HUES64 (cell line): ENCODE measurements around the gene TMOD2.

Source experiments
- H3K27ac ChIP-seq: 2 replicates; pipeline ENCODE4 v1.7.0; 2013; ENCODE audit warnings: low read depth, low read length, inconsistent platforms
- H3K27me3 ChIP-seq: 2 replicates; pipeline ENCODE4 v1.6.1; 2013; ENCODE audit warnings: mild to moderate bottlenecking, low read length; ENCODE audit not compliant: insufficient read depth
- H3K36me3 ChIP-seq: 2 replicates; pipeline ENCODE4 v1.6.1; 2013; ENCODE audit warnings: mild to moderate bottlenecking, low read length; ENCODE audit not compliant: insufficient read depth
- H3K4me1 ChIP-seq: 2 replicates; pipeline ENCODE4 v1.6.1; 2013; ENCODE audit warnings: mild to moderate bottlenecking, low read length, moderate library complexity; ENCODE audit not compliant: insufficient read depth
- H3K4me3 ChIP-seq: 2 replicates; pipeline ENCODE4 v1.5.1; 2013; ENCODE audit warnings: mild to moderate bottlenecking, low read length, moderate library complexity
- H3K9ac ChIP-seq: 2 replicates; pipeline ENCODE4 v1.6.1; 2013; ENCODE audit warnings: mild to moderate bottlenecking, low read depth, low read length
- H3K9me3 ChIP-seq: 2 replicates; pipeline ENCODE4 v1.6.1; 2013; ENCODE audit warnings: low read depth, low read length; ENCODE audit not compliant: insufficient read depth
- WGBS: fragments of 150-250, 120-280 bp; methylation state at CpG from one replicate; pipeline ENCODE4 v1.1.7; 2013; ENCODE audit warnings: missing lambda C conversion rate; 5-methylcytosine and 5-hydroxymethylcytosine counted together

Gene TMOD2

DNA sequence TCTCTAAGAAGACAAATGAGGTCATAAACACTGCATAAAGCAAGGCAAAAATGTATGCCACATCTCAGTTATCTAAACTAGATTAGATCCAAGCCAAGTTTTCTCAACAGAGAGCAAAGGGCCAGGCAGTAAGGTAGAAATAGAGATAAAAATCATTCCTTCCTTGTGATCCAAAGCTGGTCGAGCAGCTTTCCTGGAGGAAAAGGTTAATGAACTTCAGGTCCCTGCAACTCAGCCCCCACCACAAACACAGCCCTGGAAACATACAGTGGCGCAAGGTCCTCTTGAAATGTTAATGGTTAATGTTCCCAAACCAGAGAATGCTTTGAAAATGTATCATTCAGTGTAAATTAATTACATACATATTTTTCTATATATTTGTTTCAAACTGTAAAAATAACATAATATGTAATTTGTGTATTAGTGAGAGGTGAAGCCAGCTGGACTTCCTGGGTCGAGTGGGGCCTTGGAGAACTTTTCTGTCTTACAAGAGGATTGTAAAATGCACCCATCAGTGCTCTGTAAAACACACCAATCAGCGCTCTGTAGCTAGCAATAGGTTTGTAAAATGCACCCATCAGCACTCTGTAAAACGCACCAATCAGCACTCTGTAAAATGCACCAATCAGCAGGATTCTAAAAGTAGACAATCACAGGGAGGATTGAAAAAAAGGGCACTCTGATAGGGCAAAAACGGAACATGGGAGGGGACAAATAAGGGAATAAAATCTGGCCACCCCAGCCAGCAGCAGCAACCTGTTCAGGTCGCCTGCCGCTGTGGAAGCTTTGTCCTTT is 31.0 kb upstream of the TMOD2 start:
- Histone ChIP-seq H3K9ac (no peak overlapping the region), H3K27me3 (no peaks in the 10 kb centered on the region), H3K9me3 (no peaks in the 10 kb centered on the region), H3K27ac (no peak overlapping the region), H3K4me1 (peaks cover 8% of the 10 kb centered on the region; the same call in 1 of the 2 replicates), H3K36me3 (no peaks in the 10 kb centered on the region), H3K4me3 (no peak overlapping the region)
- WGBS, result 77% methylated on average over 7 of the region's 8 CpGs

DNA sequence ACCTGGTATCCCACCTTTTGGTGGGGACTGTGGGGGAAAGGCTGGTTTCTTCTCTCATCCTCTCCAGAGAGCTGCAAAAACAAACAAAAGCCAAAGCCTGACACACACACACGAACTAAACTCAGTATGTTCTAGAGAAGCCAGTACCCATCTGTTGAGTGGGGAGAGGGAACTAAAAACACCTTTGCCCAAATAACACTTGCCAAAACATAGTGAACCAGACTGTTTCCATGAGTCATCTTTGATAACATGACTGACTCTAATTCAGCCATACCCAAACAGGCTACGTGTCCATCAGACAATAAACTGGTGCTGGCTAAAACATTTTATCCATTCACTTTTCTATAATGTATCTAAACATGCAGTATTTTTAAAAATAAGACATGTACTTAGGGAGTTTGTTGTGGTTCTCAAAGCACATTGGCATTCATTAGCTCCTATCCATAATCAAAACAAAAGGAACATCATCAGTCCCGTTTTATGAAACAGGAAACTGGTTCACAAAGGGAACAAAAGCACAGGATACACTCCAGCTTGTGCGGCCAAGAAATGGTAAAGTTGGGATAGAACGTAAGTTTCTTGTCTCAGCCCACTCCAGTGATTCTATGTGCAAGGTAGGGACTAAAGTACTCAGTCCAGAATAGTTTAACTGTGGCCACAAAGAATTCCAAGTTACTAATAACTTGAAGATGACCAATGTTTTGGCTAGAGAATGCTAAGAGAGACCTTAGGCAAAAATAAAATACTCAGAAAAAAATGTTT is 30.0 kb upstream of the TMOD2 start:
- no peaks in the 10 kb centered on the region for H3K36me3 ChIP-seq
- no peaks in the 10 kb centered on the region for H3K9me3 ChIP-seq
- no peak overlapping the region for H3K27ac ChIP-seq
- no peaks in the 10 kb centered on the region for H3K27me3 ChIP-seq
- WGBS, result 92% methylated on average over 5 of the region's 5 CpGs
- H3K9ac ChIP-seq, result no peak overlapping the region
- peaks cover 17% of the 10 kb centered on the region for H3K4me1 ChIP-seq
- no peak overlapping the region for H3K4me3 ChIP-seq

DNA sequence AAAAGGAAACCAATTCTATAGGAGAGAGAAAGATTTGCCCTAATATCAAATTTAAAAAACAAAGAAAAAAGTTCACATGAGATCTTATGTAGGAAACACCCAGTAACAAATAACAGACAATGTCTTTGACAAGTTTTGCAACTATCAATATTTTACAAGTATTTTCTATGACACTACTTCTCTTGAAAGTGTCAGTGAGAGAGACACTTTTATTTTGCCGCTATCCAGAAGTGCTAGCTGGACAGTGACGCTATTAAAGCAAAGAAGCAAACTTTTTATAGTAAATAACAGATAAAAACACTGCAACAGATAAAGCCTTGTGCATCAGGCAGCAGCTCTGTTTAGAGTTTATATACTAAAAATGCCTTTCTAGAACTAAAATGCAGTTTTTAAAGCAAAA is 27.2 kb upstream of the TMOD2 start:
- Histone ChIP-seq H3K27me3 (no peaks in the 10 kb centered on the region), H3K4me1 (peaks cover 29% of the 10 kb centered on the region), H3K4me3 (no peak overlapping the region), H3K9me3 (no peaks in the 10 kb centered on the region), H3K36me3 (no peaks in the 10 kb centered on the region), H3K27ac (no peak overlapping the region), H3K9ac (no peak overlapping the region)
- 100% methylated on average over 2 of the region's 2 CpGs for WGBS

DNA sequence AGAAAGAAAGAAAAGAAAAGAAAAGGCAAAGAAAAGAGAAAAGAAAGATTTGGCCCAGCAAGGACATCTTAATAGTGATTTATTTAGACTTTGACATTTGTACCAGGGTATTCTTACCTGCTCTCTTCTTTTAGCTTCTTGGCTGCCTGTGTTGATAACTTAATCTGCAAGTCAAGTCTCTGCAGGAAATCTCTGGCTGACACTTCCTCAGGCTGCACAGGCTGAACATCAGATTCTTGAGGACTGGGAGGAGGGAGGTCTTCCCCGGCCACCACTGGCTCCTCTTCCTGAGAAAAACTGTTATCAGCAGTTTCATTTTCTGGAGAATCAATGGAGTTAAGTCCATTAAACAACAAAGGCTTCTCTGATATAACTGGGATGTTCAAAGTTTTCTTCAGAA is 26.7 kb upstream of the TMOD2 start:
- H3K36me3 ChIP-seq, result no peaks in the 10 kb centered on the region
- peaks cover 29% of the 10 kb centered on the region for H3K4me1 ChIP-seq
- WGBS, result 44% methylated on average over 1 of the region's 1 CpG
- H3K9me3 ChIP-seq, result no peaks in the 10 kb centered on the region
- H3K9ac ChIP-seq, result no peak overlapping the region
- no peak overlapping the region for H3K27ac ChIP-seq
- no peak overlapping the region for H3K4me3 ChIP-seq
- H3K27me3 ChIP-seq, result no peaks in the 10 kb centered on the region

DNA sequence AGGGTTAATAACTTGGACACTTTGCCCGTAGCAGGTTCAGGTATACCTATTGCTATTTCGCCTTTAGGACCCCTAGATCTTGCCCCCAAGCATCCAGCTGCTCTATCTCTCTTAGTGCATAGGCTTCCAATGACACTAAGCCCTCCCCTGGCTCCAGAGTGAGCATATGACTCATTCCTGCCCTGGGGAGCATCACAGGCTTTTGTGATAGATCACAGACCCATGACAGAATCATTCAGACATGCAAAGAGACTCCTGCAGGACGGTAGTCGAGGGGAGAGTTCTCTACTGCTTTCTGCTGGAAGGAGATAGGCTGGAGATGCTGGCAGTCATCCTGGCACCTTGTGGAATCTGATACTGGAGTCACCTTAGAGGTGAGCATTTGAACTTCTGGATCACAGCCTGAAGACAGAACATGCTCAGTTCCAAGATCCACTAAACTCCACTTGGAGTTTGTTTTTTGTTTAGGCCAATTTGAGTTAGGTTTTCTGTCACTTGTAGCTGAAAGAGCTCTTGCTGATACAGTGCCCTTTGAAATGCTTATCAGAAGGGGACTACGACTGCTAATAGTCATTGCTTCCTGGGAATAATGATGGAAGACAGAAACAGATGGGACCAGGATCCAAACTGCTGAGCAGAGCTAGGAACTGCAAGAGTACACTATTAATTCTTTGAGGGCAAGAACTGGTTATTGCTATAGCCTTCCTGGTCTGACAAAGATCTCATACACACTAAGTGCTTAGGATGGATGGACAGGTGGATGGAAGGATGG is 24.9 kb upstream of the TMOD2 start:
- 9% methylated on average over 5 of the region's 5 CpGs for WGBS
- no peaks in the 10 kb centered on the region for H3K27me3 ChIP-seq
- no peaks in the 10 kb centered on the region for H3K9me3 ChIP-seq
- no peak overlapping the region for H3K9ac ChIP-seq
- H3K4me3 ChIP-seq, result no peak overlapping the region
- H3K36me3 ChIP-seq, result no peaks in the 10 kb centered on the region
- peaks cover 29% of the 10 kb centered on the region for H3K4me1 ChIP-seq
- peak overlapping the region; percentile 32; the same call in 1 of the 2 replicates for H3K27ac ChIP-seq

DNA sequence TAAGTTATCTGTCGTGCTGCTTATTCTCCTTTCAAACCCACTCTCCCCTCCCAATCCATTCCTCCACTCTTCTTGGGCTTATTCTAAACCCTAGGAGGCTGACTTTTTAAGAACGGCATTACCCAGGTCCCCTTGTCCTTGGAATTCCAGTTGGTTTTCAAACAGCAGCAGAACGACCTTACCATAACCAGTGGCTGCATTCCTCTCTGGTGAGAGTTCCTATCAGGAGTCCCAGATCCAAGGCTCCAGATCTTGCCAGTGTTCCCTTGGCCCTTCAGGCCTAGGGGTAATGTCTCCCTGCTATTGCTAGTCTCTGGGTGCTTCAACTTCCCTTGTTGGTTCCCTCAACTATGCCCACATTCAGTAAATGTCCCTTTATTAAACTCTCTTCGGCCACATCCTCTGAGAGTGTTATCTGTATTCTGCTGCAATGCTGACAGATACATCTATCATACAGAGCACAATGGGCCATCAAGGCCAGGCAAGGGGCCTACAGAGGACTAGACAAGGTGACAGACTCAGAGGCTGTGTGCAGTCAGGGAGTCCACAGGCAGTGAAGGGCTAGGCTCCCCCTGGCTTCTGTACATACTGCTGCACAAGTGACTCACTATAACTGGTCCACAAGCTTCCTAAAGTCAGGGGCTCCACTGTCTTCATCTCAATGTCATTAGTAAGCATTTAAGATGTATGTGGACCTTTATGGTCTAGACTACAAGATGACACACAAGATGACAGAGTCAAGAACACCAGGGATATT is 24.1 kb upstream of the TMOD2 start:
- Histone ChIP-seq H3K36me3 (no peaks in the 10 kb centered on the region), H3K27ac (no peak overlapping the region), H3K27me3 (no peaks in the 10 kb centered on the region), H3K4me3 (no peak overlapping the region), H3K9ac (no peak overlapping the region), H3K4me1 (peaks cover 29% of the 10 kb centered on the region), H3K9me3 (no peaks in the 10 kb centered on the region)
- 67% methylated on average over 4 of the region's 4 CpGs for WGBS

DNA sequence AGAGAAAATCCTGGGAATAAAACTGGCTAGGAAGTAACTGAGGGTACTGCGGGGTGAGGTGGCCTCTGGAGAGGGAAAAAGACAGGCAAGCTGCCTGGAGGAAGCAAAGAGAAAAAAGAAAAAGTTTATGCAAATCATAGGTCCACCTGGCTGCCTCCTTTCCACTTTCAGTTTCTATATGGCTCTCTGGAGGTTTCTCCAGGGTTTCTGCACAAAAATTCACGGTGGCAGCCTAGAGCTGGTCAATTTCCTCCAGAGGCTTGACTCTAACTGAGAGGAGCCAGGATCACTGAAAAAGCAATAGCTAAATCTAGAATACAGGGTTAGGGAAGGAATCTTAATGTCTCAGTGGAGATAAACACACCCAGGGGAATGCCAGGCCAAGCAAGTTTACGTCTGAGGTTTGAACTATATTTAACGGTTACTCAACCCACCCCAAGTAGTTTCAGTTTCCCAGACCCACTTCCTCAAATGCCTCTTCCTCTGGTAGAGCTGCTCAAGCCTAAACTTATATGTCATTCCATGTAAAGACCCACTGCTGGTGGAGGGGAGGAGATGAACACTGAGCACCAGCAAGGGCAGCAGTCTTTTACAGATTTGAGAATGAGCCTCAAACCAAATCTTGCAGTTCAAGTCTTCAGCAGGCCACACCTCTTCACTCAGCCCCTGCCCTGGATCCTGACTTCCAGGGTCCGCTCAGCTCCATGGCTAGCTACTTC is 19.7 kb upstream of the TMOD2 start:
- H3K9me3 ChIP-seq, result no peaks in the 10 kb centered on the region
- no peak overlapping the region for H3K4me3 ChIP-seq
- H3K27ac ChIP-seq, result no peak overlapping the region
- 89% methylated on average over 5 of the region's 5 CpGs for WGBS
- peaks cover 11% of the 10 kb centered on the region for H3K4me1 ChIP-seq
- H3K27me3 ChIP-seq, result peaks cover 18% of the 10 kb centered on the region
- H3K9ac ChIP-seq, result no peak overlapping the region
- H3K36me3 ChIP-seq, result no peaks in the 10 kb centered on the region

DNA sequence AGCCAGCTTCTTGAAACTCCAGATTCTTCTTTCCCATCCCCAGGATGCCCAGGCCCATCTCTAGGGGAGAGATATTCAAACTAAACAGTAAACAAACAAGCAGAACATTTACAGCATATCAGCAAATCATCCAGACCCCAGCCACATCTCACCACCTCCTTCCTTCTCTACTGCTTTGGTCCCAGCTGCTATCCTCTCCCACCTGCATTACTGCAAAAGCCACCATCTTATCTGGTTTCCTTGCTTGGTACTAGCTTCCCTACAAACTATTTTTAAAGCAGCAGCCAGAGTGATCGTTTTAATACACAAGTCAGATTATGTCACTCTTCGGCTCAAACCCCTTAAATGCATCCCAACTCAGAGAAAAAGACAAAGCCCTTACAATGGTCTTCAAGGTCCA is 18.8 kb upstream of the TMOD2 start:
- Histone ChIP-seq H3K27me3 (peaks cover 27% of the 10 kb centered on the region), H3K4me3 (no peak overlapping the region), H3K4me1 (peaks cover 3% of the 10 kb centered on the region; the same call in 1 of the 2 replicates), H3K9me3 (no peaks in the 10 kb centered on the region), H3K36me3 (no peaks in the 10 kb centered on the region), H3K9ac (no peak overlapping the region), H3K27ac (no peak overlapping the region)
- 94% methylated on average over 2 of the region's 2 CpGs for WGBS

DNA sequence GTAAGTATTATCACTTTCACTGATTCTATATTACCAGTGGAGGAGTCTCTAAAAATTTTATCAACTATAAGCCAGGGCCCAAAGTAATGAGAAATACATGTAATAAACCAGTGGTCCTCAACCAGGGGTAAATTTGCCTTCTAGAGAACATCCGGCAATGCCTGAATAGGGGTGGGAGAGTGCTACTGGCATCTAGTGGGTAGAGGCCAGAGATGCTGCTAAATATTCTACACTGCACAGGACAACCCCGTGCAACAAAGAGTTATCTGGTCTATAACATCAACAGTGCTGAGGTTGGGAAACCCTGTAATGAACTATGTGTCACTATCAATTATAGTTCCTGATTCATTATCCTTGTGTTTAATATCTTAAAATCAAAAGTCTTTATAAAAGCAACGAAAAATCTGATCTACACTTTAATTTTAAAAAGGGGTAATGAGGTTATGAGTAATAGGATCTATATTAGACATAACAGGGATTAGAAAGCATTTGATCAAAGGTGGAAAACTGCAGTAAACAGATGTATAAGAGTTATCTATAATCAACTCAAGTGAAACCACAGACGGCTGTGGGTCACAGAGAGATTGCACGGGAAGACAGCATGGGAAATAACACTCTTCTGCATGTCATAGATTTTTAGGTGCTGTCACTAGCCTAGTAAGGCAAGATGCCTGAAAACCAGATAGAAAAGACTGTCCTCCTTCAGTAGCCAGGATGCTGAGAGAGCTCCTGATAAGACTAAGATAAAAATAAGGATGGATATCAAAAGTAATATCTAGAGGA is 16.0 kb upstream of the TMOD2 start:
- Histone ChIP-seq H3K9me3 (no peaks in the 10 kb centered on the region), H3K27ac (no peak overlapping the region), H3K27me3 (peaks cover 54% of the 10 kb centered on the region), H3K4me1 (peaks cover 3% of the 10 kb centered on the region; the same call in 1 of the 2 replicates), H3K9ac (no peak overlapping the region), H3K4me3 (no peak overlapping the region), H3K36me3 (no peaks in the 10 kb centered on the region)
- 93% methylated on average over 4 of the region's 5 CpGs for WGBS

DNA sequence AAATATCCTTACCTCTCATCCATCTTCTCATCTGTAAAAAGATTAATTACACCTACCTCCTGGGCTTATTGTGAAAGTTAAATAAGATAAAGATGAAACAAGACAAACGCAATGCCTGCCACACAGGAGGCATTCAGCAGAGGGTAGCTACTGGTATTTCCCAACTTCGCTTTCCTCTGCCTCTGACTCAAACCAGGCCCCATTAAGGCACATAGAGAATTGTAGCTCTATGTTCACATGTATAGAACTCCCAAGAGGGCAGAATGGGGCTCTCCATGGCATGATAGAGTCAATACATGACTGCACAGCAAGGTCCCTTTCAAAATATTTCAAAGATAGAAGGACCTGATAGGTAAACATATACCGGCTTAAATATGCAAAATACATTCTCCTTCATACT is 15.3 kb upstream of the TMOD2 start:
- Histone ChIP-seq H3K27ac (no peak overlapping the region), H3K9ac (no peak overlapping the region), H3K4me3 (no peak overlapping the region), H3K27me3 (peaks cover 55% of the 10 kb centered on the region), H3K4me1 (peaks cover 3% of the 10 kb centered on the region; the same call in 1 of the 2 replicates), H3K9me3 (no peaks in the 10 kb centered on the region), H3K36me3 (no peaks in the 10 kb centered on the region)
- WGBS, result 91% methylated on average over 3 of the region's 3 CpGs
